ENCODE measurements around the gene DMRTC2.

DNA sequence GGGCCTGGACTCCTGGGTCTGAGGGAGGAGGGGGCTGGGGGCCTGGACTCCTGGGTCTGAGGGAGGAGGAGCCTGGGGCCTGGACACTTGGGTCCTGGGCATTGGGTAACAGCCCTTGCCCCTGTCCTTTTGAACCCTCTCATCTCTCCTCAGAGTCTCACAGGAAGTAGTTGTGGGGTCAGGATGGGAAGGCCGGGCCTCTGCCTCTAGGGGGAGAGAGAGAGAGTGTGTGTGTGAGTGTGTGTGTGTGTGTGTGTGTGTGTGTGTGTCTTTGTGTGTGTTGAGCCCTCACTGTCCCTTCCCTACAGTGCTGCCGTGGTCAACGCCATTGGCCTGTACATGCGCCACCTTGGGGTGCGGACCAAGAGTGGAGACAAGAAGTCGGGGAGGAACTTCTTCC, 49.1 kb downstream of the DMRTC2 start:
- TF ChIP-seq U2AF2 (IDR thresholded peaks at IDR 0.05; ENCODE audit: low read depth, low read length): no peak
- TF ChIP-seq SMAD1 (CRISPR knock-in tag; IDR thresholded peaks at IDR 0.05; ENCODE audit: borderline replicate concordance, low read depth): no peak
- no peak for TF ChIP-seq EZH2 (conservative IDR thresholded peaks at IDR 0.05; ENCODE audit: low read depth, low read length)
- TF ChIP-seq, protein P1, sequence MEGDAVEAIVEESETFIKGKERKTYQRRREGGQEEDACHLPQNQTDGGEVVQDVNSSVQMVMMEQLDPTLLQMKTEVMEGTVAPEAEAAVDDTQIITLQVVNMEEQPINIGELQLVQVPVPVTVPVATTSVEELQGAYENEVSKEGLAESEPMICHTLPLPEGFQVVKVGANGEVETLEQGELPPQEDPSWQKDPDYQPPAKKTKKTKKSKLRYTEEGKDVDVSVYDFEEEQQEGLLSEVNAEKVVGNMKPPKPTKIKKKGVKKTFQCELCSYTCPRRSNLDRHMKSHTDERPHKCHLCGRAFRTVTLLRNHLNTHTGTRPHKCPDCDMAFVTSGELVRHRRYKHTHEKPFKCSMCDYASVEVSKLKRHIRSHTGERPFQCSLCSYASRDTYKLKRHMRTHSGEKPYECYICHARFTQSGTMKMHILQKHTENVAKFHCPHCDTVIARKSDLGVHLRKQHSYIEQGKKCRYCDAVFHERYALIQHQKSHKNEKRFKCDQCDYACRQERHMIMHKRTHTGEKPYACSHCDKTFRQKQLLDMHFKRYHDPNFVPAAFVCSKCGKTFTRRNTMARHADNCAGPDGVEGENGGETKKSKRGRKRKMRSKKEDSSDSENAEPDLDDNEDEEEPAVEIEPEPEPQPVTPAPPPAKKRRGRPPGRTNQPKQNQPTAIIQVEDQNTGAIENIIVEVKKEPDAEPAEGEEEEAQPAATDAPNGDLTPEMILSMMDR (CRISPR knock-in tag; IDR thresholded peaks at IDR 0.05): peak; percentile 75
- no peak for TF ChIP-seq MYNN (CRISPR knock-in tag; IDR thresholded peaks at IDR 0.05; ENCODE audit: low read depth)
